Activated T-cell treated with anti-CD3 and anti-CD28 coated beads for 24 hours (primary cell): ENCODE measurements around the gene NAA10.

ENCODE experiments used
- DNase-seq: peaks from one replicate; pipeline ENCODE4 v3.0.0-alpha.2; 2020; ENCODE audit warnings: low read depth

Gene NAA10

GRCh38 chrX:153908219-153908860, 26.5 kb downstream of the NAA10 start:
- no peak for DNase-seq

GRCh38 chrX:153907456-153907855, 27.4 kb downstream of the NAA10 start:
- no peak for DNase-seq

GRCh38 chrX:153906126-153906917, 28.5 kb downstream of the NAA10 start:
- no peak for DNase-seq

- no peak for DNase-seq
Measured at GRCh38 chrX:153905481-153906095, 29.2 kb downstream of the NAA10 start.

- DNase-seq: no peak
Measured at GRCh38 chrX:153903991-153904957, 30.6 kb downstream of the NAA10 start, which contains the start of gene AVPR2. Gene AVPR2 (plus strand): TSS chrX:153904673. CDS start chrX:153905146, 473 bp downstream.

- DNase-seq: no peak
Measured at GRCh38 chrX:153903238-153903980, 31.4 kb downstream of the NAA10 start.

GRCh38 chrX:153902385-153902784, 32.5 kb downstream of the NAA10 start:
- DNase-seq: no peak

- no peak for DNase-seq
Measured at GRCh38 chrX:153901753-153902140, 33.1 kb downstream of the NAA10 start.

- peak; percentile 31 for DNase-seq
Measured at GRCh38 chrX:153900831-153901752, 33.7 kb downstream of the NAA10 start.

GRCh38 chrX:153897899-153898298, 36.9 kb downstream of the NAA10 start:
- DNase-seq: no peak

- no peak for DNase-seq
Measured at GRCh38 chrX:153889123-153889522, 45.7 kb downstream of the NAA10 start.

GRCh38 chrX:153888344-153888743, 46.5 kb downstream of the NAA10 start:
- DNase-seq: no peak

GRCh38 chrX:153887385-153887784, 47.5 kb downstream of the NAA10 start:
- DNase-seq: no peak

- DNase-seq: no peak
Measured at GRCh38 chrX:153886915-153887314, 47.9 kb downstream of the NAA10 start.

GRCh38 chrX:153885968-153886903, 48.6 kb downstream of the NAA10 start, which contains the start of gene L1CAM:
Gene L1CAM (minus strand): TSS chrX:153886173. CDS start chrX:153875836, 10,337 bp downstream.
- DNase-seq: no peak

- DNase-seq: no peak
Measured at GRCh38 chrX:153885208-153885787, 49.5 kb downstream of the NAA10 start.

- DNase-seq: no peak
Measured at GRCh38 chrX:153884590-153884989, 50.2 kb downstream of the NAA10 start.

- DNase-seq: no peak
Measured at GRCh38 chrX:153884136-153884535, 50.7 kb downstream of the NAA10 start.
